CD4-positive, CD25-positive, alpha-beta regulatory T cell (primary cell): ENCODE results near the gene ADGRB2. TPM values are rescaled to one million over a fixed set of nuclear protein-coding genes. Genes with fewer than 3 reads are reported as not detected.
A peak's percentile ranks its signal among the peaks of the same experiment; 100 is the strongest.

Experiments used
- ATAC-seq, 2 donors: fragments of 150-1000 bp; cut with Tn5 transposase; one replicate each; pipeline ENCODE4 v1.10.0; 2021; ENCODE audit warnings: low read depth in 2 of 2, moderate number of reproducible peaks in 2 of 2, moderate library complexity in 1 of 2
- DNase-seq, 3 donors: peaks; one replicate each; pipeline versions ENCODE4 v3.0.0 to v3.0.0-alpha.2; 2012 to 2022; ENCODE audit warnings: mixed read lengths in 1 of 3
- H3K27ac ChIP-seq: one replicate; pipeline ENCODE4 v1.7.0; 2013; ENCODE audit warnings: mild to moderate bottlenecking, low read length; ENCODE audit not compliant: insufficient read depth, poor library complexity, severe bottlenecking
- H3K27me3 ChIP-seq: one replicate; pipeline ENCODE4 v1.7.0; 2013; ENCODE audit warnings: low read length; ENCODE audit not compliant: control insufficient read depth, insufficient read depth
- H3K36me3 ChIP-seq: one replicate; pipeline ENCODE4 v1.7.0; 2013; ENCODE audit warnings: mild to moderate bottlenecking, low read length, moderate library complexity; ENCODE audit not compliant: control insufficient read depth, insufficient read depth
- H3K4me1 ChIP-seq: 2 replicates; pipeline ENCODE4 v1.7.0; 2013; ENCODE audit warnings: mild to moderate bottlenecking, low read length; ENCODE audit not compliant: insufficient read depth, control insufficient read depth, poor library complexity, severe bottlenecking
- H3K4me3 ChIP-seq: one replicate; pipeline ENCODE4 v1.7.0; 2013; ENCODE audit warnings: low read depth, mild to moderate bottlenecking, low read length, moderate library complexity
- H3K9me3 ChIP-seq, 2 experiments: 1 replicate in 1 of 2; 2 replicates in 1 of 2; pipeline ENCODE4 v1.7.0; 2013; ENCODE audit warnings: low read length in 2 of 2, mild to moderate bottlenecking in 1 of 2, moderate library complexity in 1 of 2; ENCODE audit not compliant: control insufficient read depth in 2 of 2
- H3K27ac Mint-ChIP-seq, 3 donors: one replicate each; pipeline ENCODE4 v1.8.0; 2020 to 2022; ENCODE audit warnings: mild to moderate bottlenecking in 3 of 3, mixed read lengths in 3 of 3, moderate library complexity in 2 of 3
- H3K27me3 Mint-ChIP-seq: one replicate; pipeline ENCODE4 v1.8.0; 2022; ENCODE audit warnings: mild to moderate bottlenecking, mixed read lengths
- H3K36me3 Mint-ChIP-seq: one replicate; pipeline ENCODE4 v1.8.0; 2020; ENCODE audit warnings: mixed read lengths
- H3K4me1 Mint-ChIP-seq, 4 donors: one replicate each; pipeline ENCODE4 v1.8.0; 2020 to 2022; ENCODE audit warnings: mixed read lengths in 4 of 4, mild to moderate bottlenecking in 1 of 4
- H3K4me3 Mint-ChIP-seq, 4 donors: one replicate each; pipeline ENCODE4 v1.8.0; 2020 to 2022; ENCODE audit warnings: mild to moderate bottlenecking in 4 of 4, mixed read lengths in 4 of 4, moderate library complexity in 3 of 4
- H3K9me3 Mint-ChIP-seq, 7 donors: one replicate each; pipeline ENCODE4 v1.8.0; 2020 to 2022; ENCODE audit warnings: mixed read lengths in 7 of 7, mild to moderate bottlenecking in 3 of 7, moderate library complexity in 2 of 7
- polyA plus RNA-seq, 4 donors: library from polyadenylated mRNA; unstranded; fragments of 300-500 nt; fragmentation: Illumina TruSeq; gene quantifications; one replicate each; pipeline ENCODE4 v1.2.3, GENCODE V29; 2021
- total RNA-seq: library from RNA; stranded (reverse); gene quantifications from one replicate; pipeline ENCODE4 v1.2.3, GENCODE V29; 2022

The ADGRB2 gene
- total and polyA plus RNA-seq, 5 donors from 2014 or later = 0.19 to 1.9 (median 0.42) TPM

DNA sequence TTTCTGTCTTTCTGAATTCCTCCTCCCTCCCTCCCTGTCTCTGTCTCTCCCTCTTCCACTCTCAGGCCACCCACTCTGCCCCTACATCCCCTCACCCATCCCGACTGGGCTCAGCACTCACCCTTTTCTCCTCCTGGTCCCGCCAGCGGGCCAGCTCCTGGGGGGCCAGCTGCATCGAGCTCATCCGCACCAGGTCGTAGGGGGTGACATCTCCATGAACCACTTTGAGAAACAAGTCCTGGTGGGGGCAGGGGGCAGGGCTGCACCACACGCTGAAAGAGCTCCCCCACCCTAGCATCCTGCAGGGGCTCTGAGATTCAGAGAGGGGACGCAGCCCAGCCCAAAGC lies 33.9 kb upstream of the ADGRB2 start:
- no peak for ATAC-seq
- H3K9me3 ChIP-seq = no peaks in the 10 kb centered on the region
- H3K27me3 ChIP-seq = peaks cover 5% of the 10 kb centered on the region
- Mint-ChIP-seq H3K27ac (no peak overlapping the region), H3K27me3 (peaks cover 33% of the 10 kb centered on the region), H3K36me3 (no peaks in the 10 kb centered on the region), H3K9me3 (no peaks in the 10 kb centered on the region), H3K4me1 (peaks cover 0 to 11% (median 6%) of the 10 kb centered on the region in 4 donors), H3K4me3 (no peak overlapping the region)
- H3K36me3 ChIP-seq = no peaks in the 10 kb centered on the region
- H3K4me1 ChIP-seq = peaks cover 4% of the 10 kb centered on the region
- no peak overlapping the region for H3K27ac ChIP-seq
- no peak for DNase-seq
- no peak overlapping the region for H3K4me3 ChIP-seq

DNA sequence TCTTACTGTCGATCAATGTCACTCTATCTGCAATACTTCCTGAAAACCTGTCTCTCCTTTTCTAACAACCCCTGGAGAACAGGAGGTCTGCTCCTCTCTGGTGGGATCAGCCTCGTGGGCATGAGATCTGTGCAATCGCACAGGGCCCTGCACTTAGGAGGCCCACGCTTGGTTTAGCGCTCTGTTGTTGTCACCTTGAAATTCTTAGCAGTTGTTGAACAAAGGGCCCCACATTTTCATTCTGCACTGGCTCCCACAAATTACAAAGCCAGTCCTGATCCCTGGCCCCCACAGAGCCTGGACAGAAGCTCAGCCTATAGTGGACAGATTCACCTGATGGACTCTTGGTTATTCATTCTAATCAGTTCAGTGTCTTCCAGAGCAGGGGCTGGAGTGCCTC lies 33.1 kb upstream of the ADGRB2 start:
- H3K27ac Mint-ChIP-seq = no peak overlapping the region
- ATAC-seq (no peak), DNase-seq (no peak)
- H3K27me3 Mint-ChIP-seq = peaks cover 29% of the 10 kb centered on the region
- peaks cover 5% of the 10 kb centered on the region for H3K27me3 ChIP-seq
- no peak overlapping the region for H3K27ac ChIP-seq
- peaks cover 2% of the 10 kb centered on the region for H3K4me1 ChIP-seq
- H3K4me3 ChIP-seq = no peak overlapping the region
- no peaks in the 10 kb centered on the region for H3K36me3 ChIP-seq
- H3K4me3 Mint-ChIP-seq = no peak overlapping the region
- no peaks in the 10 kb centered on the region for H3K36me3 Mint-ChIP-seq
- H3K9me3 ChIP-seq = no peaks in the 10 kb centered on the region
- H3K4me1 Mint-ChIP-seq = peaks cover 0 to 5% (median 1%) of the 10 kb centered on the region in 4 donors
- H3K9me3 Mint-ChIP-seq = peaks cover 0 to 2% (median 0%) of the 10 kb centered on the region in 7 donors

DNA sequence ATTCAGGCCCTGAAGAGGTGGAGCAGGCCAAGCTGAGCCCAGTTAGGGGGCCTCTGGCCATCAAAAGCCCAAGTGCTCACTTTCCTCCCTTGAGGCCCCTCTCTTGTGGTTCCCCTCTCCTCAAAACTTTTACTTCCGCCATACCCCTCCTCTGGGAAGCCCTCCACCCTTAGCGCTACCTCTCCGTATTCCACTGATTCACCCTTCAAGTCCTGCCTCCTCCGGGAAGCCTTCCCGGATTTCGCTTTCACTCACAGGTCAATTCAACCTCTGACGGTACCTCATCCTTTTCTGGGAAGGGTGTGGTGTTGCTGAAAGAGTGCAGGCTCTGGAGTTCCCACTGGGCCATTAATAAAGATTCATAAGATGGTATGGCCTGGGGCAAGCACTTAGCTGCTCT lies 32.6 kb upstream of the ADGRB2 start:
- no peaks in the 10 kb centered on the region for H3K4me1 ChIP-seq
- DNase-seq (no peak), ATAC-seq (no peak)
- H3K4me3 ChIP-seq = no peak overlapping the region
- Mint-ChIP-seq H3K27ac (no peak overlapping the region), H3K4me1 (peaks cover 0 to 5% (median 0%) of the 10 kb centered on the region in 4 donors), H3K4me3 (no peak overlapping the region), H3K9me3 (peaks cover 0 to 2% (median 0%) of the 10 kb centered on the region in 7 donors), H3K36me3 (no peaks in the 10 kb centered on the region), H3K27me3 (peaks cover 29% of the 10 kb centered on the region)
- no peaks in the 10 kb centered on the region for H3K9me3 ChIP-seq
- H3K36me3 ChIP-seq = no peaks in the 10 kb centered on the region
- H3K27ac ChIP-seq = no peak overlapping the region
- peaks cover 8% of the 10 kb centered on the region for H3K27me3 ChIP-seq

DNA sequence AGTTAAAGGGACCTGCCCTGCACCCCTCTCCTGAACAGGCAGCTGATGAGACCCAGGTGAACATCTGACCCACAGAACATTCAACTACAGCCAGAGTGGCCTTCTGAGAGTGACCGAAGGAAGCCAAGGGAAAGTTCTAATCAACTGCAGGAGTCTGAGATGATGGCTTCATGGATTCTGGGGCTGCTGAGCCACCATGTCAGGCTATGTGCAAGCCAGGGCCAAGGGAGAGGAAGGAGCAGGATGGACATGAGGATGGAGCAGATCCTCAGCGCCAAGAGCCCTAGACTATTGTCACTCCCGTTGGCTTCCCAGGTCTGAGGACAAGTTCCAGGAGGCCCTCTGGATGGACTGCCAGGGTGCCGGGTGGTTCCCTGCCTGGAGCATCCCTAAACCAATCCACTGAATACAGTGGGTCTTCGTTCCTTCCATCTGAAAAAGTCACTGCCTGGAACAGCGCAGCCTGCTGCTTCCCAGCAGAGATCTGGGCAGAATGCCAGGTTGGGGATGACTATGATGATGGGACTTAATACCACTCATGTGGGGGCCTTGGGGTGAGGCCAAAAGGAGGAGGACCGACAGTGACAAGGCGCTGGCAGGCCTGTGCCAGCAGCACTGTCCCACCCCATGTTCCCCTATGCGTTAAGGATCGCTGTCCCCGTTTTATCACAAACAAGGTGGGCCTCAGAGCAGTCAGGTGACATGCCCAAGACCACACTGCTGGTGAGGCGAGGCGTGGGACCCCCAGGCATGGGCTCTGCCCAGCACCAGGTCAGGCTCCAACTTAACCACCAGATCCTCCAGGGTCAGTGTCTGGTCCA lies 31.9 kb upstream of the ADGRB2 start:
- H3K36me3 Mint-ChIP-seq = no peaks in the 10 kb centered on the region
- H3K9me3 Mint-ChIP-seq = peaks cover 0 to 2% (median 0%) of the 10 kb centered on the region in 7 donors
- Histone ChIP-seq H3K27me3 (peaks cover 8% of the 10 kb centered on the region), H3K4me1 (no peaks in the 10 kb centered on the region), H3K27ac (no peak overlapping the region), H3K9me3 (no peaks in the 10 kb centered on the region), H3K36me3 (no peaks in the 10 kb centered on the region), H3K4me3 (no peak overlapping the region)
- DNase-seq (no peak), ATAC-seq (no peak)
- peak overlapping the region in 1 of 4 donors; percentile 71 for H3K4me3 Mint-ChIP-seq
- H3K27me3 Mint-ChIP-seq = peaks cover 24% of the 10 kb centered on the region
- peaks cover 0 to 5% (median 0%) of the 10 kb centered on the region in 4 donors for H3K4me1 Mint-ChIP-seq
- H3K27ac Mint-ChIP-seq = no peak overlapping the region

DNA sequence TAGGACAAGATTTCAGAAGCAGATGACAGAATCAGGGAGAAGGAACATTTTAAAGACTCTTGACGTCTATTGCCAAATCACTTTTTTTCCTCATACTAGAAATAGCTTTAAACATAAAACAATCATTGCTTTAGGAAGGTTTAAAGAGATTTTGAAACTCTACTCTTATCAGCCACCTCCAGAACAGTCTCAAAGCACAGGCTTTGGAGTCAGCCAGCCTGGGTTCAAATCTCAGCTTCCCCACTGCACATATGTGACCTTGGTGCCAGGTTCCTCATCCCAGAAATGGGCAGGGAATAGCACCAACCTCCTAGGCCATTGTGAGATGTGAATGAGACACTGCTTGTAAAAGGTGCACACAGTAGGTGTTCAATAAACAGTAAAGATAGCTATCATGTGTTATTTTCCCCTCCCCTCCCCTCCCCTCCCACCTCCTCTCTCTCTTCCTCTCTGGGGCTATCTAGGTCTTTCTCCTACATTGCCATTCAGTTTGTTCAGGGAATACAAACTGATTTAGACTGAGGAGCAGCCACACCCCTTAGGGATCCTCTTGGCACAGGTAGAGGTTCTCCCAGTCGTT lies 31.0 kb upstream of the ADGRB2 start:
- H3K27ac Mint-ChIP-seq = no peak overlapping the region
- Histone ChIP-seq H3K4me1 (no peaks in the 10 kb centered on the region), H3K9me3 (no peaks in the 10 kb centered on the region)

DNA sequence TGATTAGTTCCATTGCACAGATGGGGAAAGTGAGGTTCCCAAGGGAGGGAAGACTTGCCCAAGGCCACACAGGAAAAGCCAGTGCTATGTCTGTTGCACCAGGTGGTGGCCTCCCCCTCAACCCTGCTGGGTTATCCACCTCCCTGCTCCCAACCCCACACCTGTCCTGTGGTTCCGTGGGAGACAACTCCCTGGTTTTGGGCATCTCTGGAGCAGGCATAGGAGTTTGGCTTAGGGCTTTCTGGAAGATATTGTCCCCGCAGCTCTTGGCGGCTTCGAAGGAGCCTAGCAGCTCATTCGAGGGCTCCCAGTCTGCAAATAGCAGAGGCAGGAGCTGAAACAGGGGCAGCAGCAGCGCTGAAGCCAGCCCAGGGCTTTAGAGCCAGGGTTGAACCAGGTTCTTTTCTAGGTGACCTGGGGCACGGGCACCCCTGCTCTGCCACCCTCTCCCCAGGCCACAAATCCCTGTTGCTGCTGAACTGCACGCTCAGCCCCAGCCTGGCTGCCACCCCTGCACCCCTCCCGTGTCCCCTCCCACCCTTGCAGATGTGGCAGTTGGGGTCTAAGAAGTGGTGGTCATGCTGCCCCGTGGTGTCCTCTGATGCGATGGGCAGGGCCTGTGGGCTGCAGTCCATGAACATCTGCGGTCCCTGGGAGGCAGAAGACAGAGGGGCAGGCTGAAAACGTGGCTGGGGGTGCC lies 29.6 kb upstream of the ADGRB2 start:
- DNase-seq = no peak
- peaks cover 0 to 2% (median 0%) of the 10 kb centered on the region in 7 donors for H3K9me3 Mint-ChIP-seq
- H3K4me3 ChIP-seq = no peak overlapping the region

More for the DNA sequence above, 31.0 kb upstream of the ADGRB2 start:
- no peak for DNase-seq
- no peaks in the 10 kb centered on the region for H3K36me3 Mint-ChIP-seq
- peaks cover 17% of the 10 kb centered on the region for H3K27me3 Mint-ChIP-seq
- Histone ChIP-seq H3K27ac (no peak overlapping the region), H3K36me3 (no peaks in the 10 kb centered on the region), H3K27me3 (peaks cover 8% of the 10 kb centered on the region), H3K4me3 (no peak overlapping the region)
- H3K4me3 Mint-ChIP-seq = peak overlapping the region in 1 of 4 donors; percentile 71
- peaks cover 0 to 5% (median 0%) of the 10 kb centered on the region in 4 donors for H3K4me1 Mint-ChIP-seq
- H3K9me3 Mint-ChIP-seq = peaks cover 0 to 2% (median 0%) of the 10 kb centered on the region in 7 donors
- ATAC-seq = no peak

DNA sequence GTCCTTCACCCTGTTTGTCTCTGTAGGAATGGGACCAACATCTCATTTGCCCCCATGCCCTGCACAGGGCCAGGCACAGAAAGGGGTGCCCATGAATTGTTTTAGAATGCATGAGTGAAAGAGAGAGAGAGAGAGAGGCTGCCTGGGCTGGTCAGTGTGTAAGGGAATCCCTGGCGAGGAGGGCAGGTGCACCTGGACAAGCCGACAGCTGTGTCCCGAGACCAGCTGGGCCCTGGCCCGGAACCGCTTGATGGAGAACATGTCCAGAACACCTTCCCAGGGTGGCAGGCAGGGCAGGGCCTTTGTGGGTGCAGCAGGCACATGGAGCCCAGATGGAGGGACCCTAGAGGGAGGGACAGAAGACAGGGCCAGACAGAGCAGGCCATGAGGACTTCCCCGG lies 28.9 kb upstream of the ADGRB2 start:
- H3K27ac Mint-ChIP-seq = no peak overlapping the region
- no peak overlapping the region for H3K4me3 ChIP-seq
- peaks cover 17% of the 10 kb centered on the region for H3K27me3 Mint-ChIP-seq
- H3K9me3 Mint-ChIP-seq = peaks cover 0 to 2% (median 0%) of the 10 kb centered on the region in 7 donors
- H3K4me3 Mint-ChIP-seq = no peak overlapping the region
- H3K4me1 ChIP-seq = peaks cover 15% of the 10 kb centered on the region
- ATAC-seq (no peak), DNase-seq (no peak)
- peaks cover 0 to 7% (median 4%) of the 10 kb centered on the region in 4 donors for H3K4me1 Mint-ChIP-seq
- no peaks in the 10 kb centered on the region for H3K36me3 Mint-ChIP-seq
- no peaks in the 10 kb centered on the region for H3K9me3 ChIP-seq
- peaks cover 8% of the 10 kb centered on the region for H3K27me3 ChIP-seq
- no peak overlapping the region for H3K27ac ChIP-seq
- H3K36me3 ChIP-seq = no peaks in the 10 kb centered on the region

More for the DNA sequence above, 29.6 kb upstream of the ADGRB2 start:
- H3K27ac ChIP-seq = no peak overlapping the region
- H3K9me3 ChIP-seq = no peaks in the 10 kb centered on the region
- peaks cover 0 to 6% (median 3%) of the 10 kb centered on the region in 4 donors for H3K4me1 Mint-ChIP-seq
- no peak overlapping the region for H3K4me3 Mint-ChIP-seq
- H3K27me3 ChIP-seq = peaks cover 8% of the 10 kb centered on the region
- H3K36me3 Mint-ChIP-seq = no peaks in the 10 kb centered on the region
- H3K4me1 ChIP-seq = peaks cover 8% of the 10 kb centered on the region
- ATAC-seq = no peak
- H3K27ac Mint-ChIP-seq = no peak overlapping the region
- H3K27me3 Mint-ChIP-seq = peaks cover 17% of the 10 kb centered on the region
- H3K36me3 ChIP-seq = no peaks in the 10 kb centered on the region
